ENCODE data around the gene NPC1.
"Not testable (repeated sequence)": the region's sequence is repeated elsewhere in the genome, so short reads cannot be mapped to it uniquely, and the experiment has no call there.

NPC1 gene

GRCh38 chr18:23515911-23516546 is 70.3 kb downstream of the NPC1 start:
- DNase-seq, result peak; percentile 62

GRCh38 chr18:23512641-23513040 is 73.7 kb downstream of the NPC1 start:
- DNase-seq, result no peak

GRCh38 chr18:23512216-23512615 is 74.1 kb downstream of the NPC1 start:
- not testable (repeated sequence) for DNase-seq

- DNase-seq, result not testable (repeated sequence)
Measured at GRCh38 chr18:23510923-23511322, 75.4 kb downstream of the NPC1 start.

- DNase-seq, result no peak
Measured at GRCh38 chr18:23506393-23506792, 79.9 kb downstream of the NPC1 start.

GRCh38 chr18:23504720-23505119 is 81.6 kb downstream of the NPC1 start:
- DNase-seq, result no peak

GRCh38 chr18:23503963-23504344 is 82.4 kb downstream of the NPC1 start:
- no peak for DNase-seq

- peak; percentile 96 for DNase-seq
Measured at GRCh38 chr18:23503038-23503962, 83.0 kb downstream of the NPC1 start, which contains the start of gene RMC1. TSS of gene RMC1 (plus strand) at chr18:23503511. CDS start at chr18:23503619, 108 bp downstream.

GRCh38 chr18:23502516-23503037 is 83.7 kb downstream of the NPC1 start:
- no peak for DNase-seq

- DNase-seq, result no peak
Measured at GRCh38 chr18:23501626-23502025, 84.7 kb downstream of the NPC1 start.

- DNase-seq, result no peak
Measured at GRCh38 chr18:23499291-23499781, 87.0 kb downstream of the NPC1 start.

- peak; percentile 70 for DNase-seq
Measured at GRCh38 chr18:23498877-23499276, 87.4 kb downstream of the NPC1 start.

GRCh38 chr18:23498117-23498516 is 88.2 kb downstream of the NPC1 start:
- DNase-seq, result no peak

GRCh38 chr18:23495723-23496440 is 90.4 kb downstream of the NPC1 start:
- no peak for DNase-seq

GRCh38 chr18:23494992-23495391 is 91.3 kb downstream of the NPC1 start:
- no peak for DNase-seq

- no peak for DNase-seq
Measured at GRCh38 chr18:23493654-23494053, 92.7 kb downstream of the NPC1 start.

GRCh38 chr18:23489586-23489985 is 96.7 kb downstream of the NPC1 start:
- DNase-seq, result not testable (repeated sequence)

GRCh38 chr18:23487738-23488570 is 98.4 kb downstream of the NPC1 start:
- DNase-seq, result no peak

- DNase-seq, result no peak
Measured at GRCh38 chr18:23485386-23485785, 100.9 kb downstream of the NPC1 start.

GRCh38 chr18:23484561-23485182 is 101.6 kb downstream of the NPC1 start:
- no peak for DNase-seq
